HCEC 1CT (cell line): ENCODE measurements around the gene GABBR1.
"Not testable (repeated sequence)": the region's sequence is repeated elsewhere in the genome, so short reads cannot be mapped to it uniquely, and the experiment has no call there.

Experiments
- DNase-seq: peaks from one replicate; pipeline ENCODE4 v3.0.0-alpha.2; 2017

The GABBR1 gene

DNA sequence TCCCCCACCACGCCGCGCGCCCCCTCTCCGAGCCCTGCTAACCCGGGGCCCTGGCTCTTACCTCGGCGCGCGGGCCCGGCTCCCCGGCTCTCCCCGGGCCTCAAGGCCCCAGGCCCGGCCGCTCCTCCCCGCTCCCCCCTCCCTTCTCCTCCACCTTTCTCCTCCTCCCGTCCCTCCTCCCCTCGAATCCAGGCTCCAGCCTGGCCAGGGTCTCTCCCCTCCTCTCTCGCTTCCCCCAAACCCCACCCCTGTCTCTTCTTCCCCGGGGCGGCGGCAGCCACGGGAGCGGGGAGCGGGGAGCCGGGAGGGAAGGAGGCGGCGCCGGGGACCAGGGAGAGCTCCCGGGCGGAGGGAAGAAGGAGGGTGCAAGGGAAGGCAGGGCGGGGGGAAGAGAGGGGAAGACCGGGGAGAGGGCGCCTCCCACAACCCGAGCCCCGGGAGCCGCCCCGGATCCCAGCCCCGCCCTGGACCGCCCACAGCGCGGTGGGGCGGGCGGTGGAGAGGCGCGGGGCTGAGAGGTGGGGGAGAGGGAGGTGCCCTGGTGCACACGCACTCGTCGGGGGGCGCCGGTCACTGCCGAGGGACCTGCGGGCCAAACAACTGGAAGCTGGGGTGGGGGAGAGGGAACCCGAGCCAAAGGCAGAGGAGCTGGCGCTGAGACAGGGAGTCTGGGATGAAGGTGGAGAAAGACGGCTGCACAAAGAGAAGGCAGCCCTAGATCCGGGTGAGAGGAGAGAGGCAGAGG lies at the start of gene GABBR1:
GABBR1 (minus strand) TSS at position 395 of the 745 bp plus-strand sequence. CDS start 798 bp downstream, outside the sequence.
- DNase-seq, result peak; percentile 89

DNA sequence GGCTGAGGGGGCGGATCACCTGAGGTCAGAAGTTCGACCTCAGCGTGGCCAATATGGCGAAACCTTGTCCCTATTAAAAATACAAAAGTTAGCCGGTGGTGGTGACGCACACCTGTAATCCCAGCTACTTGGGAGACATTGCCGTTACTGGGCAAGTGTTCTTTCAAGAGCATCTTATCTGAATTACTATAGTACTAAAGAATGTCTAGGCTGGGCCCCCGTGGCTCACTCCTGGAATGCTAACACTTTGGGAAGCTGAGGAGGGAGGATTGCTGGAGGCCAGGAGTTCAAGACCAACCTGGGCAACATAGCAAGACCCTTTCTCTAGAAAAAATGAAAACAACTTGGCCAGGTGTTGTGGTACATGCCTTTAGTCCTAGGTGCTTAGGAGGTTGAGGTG lies 48.8 kb upstream of the GABBR1 start:
- no peak for DNase-seq

DNA sequence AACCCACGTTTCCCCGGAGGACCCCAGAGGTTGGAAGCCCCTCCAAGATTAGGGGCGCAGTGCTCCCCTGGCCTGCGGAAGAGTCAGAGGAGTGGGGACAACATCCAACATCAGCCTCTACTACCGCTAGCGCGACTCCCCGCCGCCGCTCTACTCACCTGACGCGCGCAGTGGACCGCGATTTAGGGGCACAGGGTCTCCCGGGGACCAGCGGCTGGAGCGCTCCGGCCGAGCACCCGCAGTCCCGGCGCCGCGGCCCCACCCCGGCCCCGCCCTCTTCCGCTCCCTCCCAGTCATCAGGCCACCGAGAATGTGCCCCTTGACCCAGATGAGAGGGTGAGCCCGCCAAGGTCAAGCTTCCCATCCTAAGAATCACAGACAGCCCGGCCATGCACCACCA lies 47.9 kb upstream of the GABBR1 start, which contains the start of gene ZFP57:
ZFP57 (minus strand) TSS at position 249 of the 400 bp plus-strand sequence. CDS start 4,149 bp downstream, outside the sequence.
- no peak for DNase-seq

DNA sequence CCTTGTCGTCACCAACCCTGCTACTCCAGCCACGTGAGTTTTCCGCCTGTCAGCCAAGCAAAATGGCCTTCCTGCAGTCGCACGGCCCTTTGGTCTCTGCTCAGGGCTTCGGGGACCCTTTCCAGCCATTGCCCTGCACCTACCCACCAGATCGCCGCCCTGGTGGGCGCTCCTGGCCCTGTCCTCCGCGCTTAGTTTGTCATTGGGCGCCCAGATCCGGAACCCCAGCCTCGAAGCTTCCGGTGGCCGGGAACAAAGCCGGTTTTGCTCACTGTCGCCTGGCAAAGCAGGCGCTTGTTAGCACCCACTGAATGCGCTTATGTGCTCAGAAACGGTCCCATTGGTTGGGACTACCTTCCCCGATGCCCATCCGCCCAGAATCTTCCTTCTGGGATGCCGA lies 47.4 kb upstream of the GABBR1 start:
- DNase-seq, result no peak

DNA sequence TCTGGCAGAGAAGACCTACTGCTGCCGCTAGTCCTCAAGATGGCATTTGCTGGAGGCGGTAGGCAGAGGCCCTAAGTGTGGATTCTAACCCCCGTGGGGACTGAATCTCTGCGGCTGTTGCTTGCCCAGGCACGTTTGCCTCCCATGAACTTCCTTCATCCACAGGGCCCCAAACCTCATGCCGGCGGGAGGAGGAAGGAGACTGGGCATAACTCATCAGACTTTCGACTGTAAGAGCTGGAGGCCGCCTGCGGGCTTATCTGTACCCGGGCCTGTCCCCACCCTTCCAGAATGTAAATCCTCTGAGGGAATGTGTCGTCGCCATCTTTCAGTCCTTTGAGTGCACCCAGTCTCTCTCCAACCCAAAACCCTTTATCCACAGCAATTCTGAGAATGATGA lies 47.0 kb upstream of the GABBR1 start:
- DNase-seq, result no peak

DNA sequence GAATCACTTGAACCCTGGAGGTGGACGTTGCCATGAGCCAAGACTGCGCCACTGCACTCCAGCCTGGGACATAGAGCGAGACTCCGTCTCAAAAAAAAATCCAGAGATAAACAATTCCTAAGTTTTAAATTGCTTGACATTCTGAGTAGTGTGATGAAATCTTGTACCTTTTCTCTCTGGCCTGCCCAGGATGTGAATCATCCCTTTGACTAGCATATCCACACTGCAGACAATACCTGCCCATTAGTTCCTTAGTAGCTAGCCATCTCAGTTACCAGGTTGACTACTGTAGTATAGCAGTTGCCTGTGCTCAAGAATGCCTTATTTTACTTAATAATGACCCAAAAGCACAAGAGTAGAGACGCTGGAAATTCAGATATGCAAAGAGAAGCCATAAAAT lies 45.1 kb upstream of the GABBR1 start:
- DNase-seq, result no peak

DNA sequence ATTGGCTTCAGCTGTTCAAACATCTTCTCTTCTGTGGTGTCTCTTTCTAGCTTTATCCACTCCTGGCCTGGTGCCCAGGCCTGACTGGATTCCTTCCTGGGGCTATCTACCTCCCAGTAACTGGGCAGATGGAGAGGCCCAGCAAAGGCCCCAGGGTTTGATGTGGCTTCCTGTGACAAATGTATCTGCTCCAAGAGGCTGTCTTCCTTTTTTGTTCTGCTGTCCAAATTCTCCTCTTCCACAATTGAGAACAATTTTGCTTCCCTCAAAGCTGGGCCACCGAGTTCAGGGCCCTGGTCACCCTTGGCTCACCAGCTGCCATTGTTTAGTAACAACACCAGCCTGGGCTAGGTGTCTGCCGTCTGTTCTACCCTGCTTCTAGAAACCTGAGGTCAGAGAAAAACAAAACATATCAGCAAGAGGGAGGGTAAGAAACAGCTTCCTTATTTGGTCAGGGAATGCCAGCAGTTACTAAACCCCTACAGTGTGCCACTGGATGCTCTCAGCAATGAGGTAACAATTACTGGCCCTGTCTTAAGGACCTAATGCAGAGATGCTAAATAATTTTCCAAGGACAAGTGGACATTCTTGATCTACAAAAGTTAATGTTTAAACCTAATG lies 44.1 kb upstream of the GABBR1 start:
- DNase-seq, result no peak

DNA sequence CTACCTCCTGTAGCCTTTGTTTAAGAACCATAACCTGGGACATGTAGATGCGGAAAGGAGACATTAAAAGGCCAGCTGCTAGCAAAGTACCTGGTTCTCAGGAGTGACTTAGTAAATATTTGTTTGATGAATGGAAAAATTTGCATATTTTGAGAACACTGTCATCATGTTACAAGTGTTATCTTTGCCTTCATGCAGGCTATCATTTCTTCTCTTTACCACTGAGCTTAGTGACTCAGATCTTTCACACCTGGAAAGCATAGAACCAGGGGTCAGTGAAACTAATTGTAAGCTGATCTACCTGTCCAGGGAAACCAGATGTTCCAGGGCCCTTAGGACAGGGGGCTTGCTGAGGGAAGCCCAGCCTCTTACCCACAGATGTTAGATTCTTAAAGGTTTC lies 42.6 kb upstream of the GABBR1 start:
- DNase-seq, result no peak

DNA sequence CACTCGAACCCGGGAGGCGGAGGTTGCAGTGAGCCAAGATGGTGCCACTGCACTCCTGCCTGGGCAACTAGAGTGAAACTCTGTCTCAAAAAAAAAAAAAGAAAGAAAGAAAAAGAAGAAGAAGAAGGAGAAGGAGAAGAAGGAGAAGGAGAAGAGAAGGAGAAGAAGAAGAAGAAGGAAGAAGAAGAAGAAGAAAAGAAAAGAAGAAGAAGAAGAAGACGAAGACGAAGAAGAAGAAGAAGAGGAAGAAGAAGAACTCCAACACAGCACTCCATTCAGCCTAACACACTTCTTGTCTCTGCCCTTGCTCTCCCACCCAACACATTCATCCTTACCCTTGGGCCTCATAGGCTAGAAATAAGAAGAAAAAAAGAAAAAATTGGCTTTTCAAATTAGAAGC lies 41.0 kb upstream of the GABBR1 start:
- DNase-seq, result no peak

DNA sequence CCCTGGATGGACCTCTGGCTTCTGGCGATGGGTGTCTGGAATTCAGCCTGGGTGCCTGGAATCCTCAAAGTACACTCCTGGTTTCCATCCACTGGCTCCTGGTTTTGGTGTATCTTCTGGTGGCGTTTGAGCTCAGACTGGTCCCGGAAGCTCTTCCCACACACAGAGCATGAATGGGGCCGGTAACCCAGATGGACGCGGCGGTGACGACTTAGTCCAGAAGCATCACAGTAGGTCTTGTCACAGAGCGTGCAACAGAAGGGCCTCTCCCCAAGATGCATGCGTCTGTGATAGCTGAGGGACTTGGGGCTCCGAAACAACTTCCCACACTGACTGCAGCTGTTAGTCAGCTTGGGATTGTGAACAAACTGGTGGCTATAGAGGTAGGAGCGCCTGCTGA lies 40.2 kb upstream of the GABBR1 start:
- no peak for DNase-seq

DNA sequence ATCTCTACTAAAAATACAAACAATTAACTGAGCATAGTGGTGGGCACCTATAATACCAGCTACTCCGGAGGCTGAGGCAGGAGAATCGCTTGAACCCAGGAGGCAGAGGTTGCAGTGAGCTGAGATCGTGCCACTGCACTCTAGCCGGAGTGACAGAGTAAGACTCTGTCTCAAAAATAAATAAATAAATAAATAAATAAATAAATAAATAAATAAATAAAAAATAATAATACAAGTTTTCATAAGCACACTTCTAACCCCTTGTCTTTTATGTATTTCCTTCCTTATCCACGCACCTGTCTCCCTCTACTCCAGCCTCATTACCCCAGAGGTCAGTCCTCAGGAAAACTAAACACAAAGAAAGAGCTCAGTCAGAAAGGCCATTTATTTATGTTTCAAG lies 39.1 kb upstream of the GABBR1 start:
- DNase-seq, result not testable (repeated sequence)

DNA sequence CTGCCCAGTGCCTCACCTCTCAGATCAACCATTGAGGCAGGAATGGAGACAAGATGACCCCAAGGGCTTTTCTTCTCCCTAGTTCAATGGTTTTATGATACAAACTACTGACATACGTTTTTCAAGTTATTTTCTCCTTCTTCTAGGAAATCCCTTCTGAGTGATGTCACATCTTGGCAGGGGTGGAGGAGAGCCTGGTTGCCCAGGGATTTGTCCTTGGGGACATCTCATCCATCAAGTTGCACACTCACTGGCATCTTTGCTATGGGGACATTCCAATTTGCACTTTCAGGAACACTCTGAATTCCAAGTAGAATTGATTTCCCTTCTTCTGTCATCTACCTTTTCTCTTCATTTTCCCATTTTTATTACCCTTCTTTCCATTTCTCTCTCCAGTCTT lies 38.0 kb upstream of the GABBR1 start:
- DNase-seq, result no peak

DNA sequence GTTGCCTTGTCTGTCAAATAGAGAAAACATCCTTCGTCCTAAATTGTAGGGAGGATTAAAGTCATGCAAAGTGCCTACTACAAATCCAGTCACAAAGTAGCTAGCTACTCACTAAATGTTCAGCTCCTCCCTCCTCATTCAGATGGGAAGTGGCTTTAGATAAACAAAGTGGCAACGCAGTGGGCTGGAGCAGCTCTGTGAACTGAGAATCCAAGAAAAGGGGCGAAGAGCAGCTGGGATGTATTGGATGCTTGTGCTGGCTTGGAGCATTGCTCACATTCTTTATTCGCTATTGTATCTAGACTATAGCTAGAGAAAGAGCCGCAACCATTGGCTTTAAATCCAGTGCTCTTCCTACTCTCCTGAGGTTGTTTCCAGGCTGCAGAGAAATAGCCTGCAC lies 34.2 kb upstream of the GABBR1 start:
- DNase-seq, result no peak

DNA sequence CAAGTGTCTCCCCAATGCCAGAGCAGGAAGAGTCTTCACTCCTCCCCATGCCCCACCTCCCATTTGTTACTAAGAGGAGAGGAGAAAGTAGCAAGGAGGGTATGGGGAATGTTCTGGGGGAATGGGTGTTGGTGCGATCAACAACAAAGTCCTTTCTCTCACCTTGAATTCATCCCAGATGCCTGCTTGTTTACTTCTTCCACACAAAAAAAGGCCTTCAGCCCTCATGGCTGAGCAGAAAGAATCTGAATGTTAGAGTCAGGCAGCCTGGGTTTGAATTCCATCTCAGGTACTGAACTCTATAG lies 33.8 kb upstream of the GABBR1 start:
- no peak for DNase-seq

DNA sequence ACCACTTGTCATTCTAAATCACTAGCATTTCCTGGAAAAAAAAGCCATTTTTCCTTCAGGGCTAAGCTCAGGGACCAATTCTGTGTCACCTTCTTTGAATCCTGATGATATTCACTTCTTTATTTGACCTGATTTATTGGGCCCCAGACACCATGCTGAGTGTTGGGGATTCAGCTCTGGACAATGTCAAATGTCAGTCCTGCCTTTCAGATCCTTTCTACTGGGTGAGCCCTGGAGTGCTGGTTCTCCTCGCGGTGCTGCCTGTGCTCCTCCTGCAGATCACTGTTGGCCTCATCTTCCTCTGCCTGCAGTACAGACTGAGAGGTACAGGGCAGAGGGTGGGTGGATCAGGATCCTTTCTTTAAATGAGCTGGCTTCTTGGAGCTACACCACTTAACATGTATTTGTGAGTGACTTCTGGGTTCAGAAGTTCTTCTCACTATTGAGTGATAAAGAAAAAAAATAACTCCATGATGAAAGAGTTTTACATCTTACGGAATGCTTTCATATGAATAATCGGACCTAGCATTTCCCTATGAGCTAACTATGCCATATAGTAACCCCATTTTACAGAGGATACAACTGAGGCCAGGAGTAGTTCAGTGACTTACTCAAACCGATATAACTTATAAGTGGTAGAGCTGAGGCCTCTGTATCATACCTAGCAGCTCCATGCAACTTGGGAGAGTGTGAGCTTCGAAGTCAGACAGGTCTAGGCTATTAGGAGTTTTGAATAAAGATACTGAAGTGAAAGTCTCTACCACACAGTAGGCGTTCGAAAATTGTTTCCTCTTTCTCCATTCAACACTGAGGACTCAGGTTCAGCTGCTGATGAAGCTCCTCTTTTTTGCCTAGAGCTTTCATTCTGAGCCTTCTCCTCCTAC lies 33.2 kb upstream of the GABBR1 start:
- DNase-seq, result no peak

DNA sequence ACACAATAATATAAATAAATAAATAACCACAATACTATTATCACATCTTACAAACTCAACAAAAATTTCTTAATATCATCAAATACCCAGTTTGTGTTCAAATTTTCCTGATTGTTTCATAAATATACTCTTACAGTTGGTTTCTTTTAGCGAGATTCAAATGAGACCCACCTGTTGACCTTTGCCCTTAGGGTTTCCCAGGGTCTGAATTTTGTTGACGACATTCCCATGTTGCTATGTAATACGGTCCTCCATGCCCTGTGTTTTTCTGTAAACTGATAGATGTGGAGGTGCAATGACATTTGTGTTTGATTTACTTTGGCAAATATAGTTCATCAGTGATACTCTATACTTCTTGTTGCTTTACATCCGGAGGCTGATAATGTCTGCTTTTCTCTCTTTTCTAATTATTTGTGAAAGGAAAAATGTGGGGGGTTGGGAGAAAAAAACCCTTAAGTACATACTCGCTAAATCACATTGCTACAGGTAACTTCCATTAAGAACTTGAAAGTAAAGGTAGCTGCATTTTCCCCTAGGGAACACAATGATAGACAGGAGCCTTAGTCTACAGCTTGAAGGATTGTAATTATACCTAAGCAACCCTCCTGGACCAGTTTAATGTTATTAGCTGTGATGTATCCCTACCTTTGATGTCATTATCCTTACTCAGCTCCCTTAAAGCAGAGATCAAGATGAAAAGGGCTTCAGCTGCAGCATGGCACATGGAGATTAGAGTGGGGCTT lies 30.5 kb upstream of the GABBR1 start:
- DNase-seq, result no peak

DNA sequence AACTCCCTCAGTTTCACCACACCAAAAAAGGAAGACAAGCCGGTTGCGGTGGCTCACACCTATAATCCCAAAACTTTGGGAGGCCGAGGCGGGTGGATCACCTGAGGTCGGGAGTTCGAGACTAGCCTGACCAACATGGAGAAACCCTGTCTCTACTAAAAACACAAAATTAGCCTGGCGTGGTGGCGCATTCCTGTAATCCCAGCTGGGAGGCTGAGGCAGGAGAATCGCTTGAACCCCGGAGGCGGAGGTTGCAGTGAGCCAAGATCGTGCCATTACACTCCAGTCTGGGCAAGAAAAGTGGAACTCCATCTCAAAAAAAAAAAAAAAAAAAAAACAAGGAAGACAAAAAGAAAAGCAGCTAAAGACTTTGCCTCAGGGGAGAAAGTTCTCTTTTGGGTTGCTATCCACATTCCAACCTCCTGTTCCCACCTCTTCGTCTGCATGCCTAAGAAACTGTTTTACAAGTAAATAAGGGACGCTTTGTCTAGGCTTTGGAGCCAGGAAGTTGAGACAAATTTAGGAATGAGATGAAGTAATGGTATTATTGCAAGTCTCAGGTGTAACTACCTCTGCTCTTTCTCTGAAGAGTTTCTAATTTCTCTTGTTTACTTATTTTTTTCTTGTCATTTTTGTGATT lies 28.6 kb upstream of the GABBR1 start:
- not testable (repeated sequence) for DNase-seq

DNA sequence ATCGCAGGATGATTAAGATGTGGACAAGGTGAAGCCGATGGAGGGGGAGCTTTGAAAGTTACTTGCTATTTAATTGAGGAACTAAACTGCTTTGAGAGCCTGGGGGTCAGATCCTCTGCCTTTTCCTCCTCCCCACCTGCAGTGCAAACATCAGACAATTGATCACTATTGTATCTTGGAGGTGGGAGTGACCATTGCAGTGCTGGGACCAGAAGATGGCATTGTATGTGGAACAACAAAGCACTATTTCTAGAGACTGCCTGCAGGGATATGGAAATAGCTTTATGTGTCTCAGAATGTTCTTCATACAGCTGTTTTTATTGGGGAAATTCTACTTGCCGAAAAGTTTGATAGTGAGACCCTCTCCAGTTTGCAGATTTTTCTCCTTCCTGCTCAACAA lies 28.1 kb upstream of the GABBR1 start:
- DNase-seq, result no peak

DNA sequence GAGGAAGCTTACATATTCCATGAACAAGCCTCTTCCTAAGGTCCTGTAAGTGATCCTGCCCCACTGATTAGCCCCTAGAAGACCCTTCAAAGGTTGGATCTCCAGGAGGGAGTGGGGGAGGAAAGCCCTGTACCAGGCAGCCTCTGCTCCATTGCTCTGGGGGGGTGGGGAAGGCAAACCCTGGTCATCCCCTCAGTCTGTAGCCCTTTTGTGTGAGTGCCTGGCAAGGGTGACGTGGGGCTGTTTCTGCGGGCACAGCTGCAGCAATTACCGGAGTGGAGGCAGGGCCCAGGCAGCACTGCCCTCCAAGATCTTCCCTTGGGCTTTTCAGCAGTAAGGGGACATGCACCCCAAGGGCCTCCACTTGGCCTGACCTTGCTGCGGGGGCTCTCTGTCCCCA lies 23.8 kb upstream of the GABBR1 start, which contains the start of gene MOG:
MOG (plus strand) TSS at position 295 of the 400 bp plus-strand sequence. CDS start 118 bp downstream, outside the sequence.
- no peak for DNase-seq

DNA sequence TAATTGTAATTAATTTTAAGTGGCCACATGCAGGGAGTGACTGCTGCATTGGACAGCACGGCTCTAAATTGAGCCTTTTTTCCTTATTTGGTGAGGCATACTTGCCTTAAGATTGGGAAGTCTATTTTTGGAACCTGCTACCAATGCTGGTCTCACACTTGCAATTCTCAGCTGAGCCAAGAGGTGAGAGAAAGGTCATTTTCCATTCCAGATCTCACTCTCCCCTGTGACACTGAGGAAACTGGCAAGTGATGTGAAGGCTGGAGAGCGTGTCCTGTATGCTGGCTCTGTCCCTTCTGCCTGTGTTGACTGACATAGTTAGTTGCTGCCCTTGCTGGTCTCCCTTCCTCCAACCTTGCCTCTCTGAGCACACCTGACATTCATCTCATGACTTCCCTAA lies 23.2 kb upstream of the GABBR1 start:
- DNase-seq, result no peak

DNA sequence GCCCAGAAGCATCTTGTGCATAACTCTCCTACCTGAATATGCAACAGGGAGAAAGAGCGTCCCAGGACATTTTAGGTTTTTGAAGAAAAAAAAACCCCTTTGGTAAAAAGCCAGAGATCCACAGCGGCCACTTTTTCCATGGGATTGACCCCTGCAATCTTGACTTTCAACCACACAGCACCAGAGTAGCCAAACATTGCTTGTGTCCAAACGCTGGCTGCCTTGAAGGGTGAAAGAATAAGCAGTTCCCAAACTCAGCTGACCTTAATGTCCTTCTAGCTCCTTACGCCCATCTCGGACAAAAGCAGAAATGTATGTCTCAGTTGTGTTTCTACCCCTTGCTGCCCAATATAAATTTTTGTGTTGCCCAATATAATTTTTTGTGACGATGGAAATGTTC lies 22.7 kb upstream of the GABBR1 start:
- no peak for DNase-seq

DNA sequence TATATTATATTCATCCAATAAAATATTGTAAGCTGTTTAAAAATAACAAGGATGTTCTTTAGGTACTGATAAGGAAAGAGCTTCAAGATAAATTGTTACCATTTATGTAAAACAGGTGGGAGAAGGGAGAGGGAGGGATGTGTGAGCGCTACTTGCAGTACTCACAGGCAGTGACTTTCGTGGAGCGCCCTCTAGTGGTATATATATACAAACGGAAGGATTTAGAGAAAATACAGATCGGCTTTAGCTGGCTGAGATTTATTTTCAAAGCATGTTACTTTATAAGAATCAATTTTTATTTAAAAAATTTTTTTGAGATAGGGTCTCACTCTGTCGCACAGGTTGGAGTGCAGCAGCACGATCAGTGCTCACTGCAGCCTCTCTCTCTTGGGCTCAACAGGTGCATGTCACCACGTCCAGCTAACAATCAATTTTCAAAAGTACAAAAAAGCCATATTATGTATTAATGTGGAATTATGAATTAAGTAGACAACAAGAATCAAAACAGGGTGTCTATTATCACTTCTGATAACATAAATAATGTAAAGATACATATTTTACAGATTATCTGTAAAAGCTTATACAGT lies 20.6 kb upstream of the GABBR1 start:
- peak; percentile 74 for DNase-seq
